HTR-8/SVneo (cell line): ENCODE measurements around the gene GTF3C4.
"Not testable (repeated sequence)": the region's sequence is repeated elsewhere in the genome, so short reads cannot be mapped to it uniquely, and the experiment has no call there.

Experiments used
- DNase-seq: peaks from one replicate; pipeline ENCODE4 v3.0.0; 2011; ENCODE audit warnings: low spot score, mixed read lengths; ENCODE audit not compliant: insufficient read length
- FAIRE-seq: peaks from 2 replicates; lab custom pipeline; 2011; peaks lifted over from hg19 to GRCh38; lab: Jason Lieb, UNC

GTF3C4 gene

GRCh38 chr9:132690696-132691095 is 20.4 kb downstream of the GTF3C4 start:
- no peak for DNase-seq
- no peak for FAIRE-seq

GRCh38 chr9:132694144-132694543 is 23.9 kb downstream of the GTF3C4 start:
- DNase-seq (no peak), FAIRE-seq (no peak)

- no peak for FAIRE-seq
- DNase-seq: no peak
Observed at GRCh38 chr9:132697230-132697629, 27.0 kb downstream of the GTF3C4 start.

- DNase-seq: no peak
Observed at GRCh38 chr9:132698989-132699388, 28.7 kb downstream of the GTF3C4 start.

GRCh38 chr9:132699956-132700355 is 29.7 kb downstream of the GTF3C4 start:
- DNase-seq (no peak), FAIRE-seq (no peak)

More at GRCh38 chr9:132698989-132699388, 28.7 kb downstream of the GTF3C4 start:
- FAIRE-seq: no peak

- no peak for FAIRE-seq
Observed at GRCh38 chr9:132702254-132702653, 32.0 kb downstream of the GTF3C4 start.

GRCh38 chr9:132703336-132703735 is 33.1 kb downstream of the GTF3C4 start:
- no peak for FAIRE-seq
- DNase-seq: no peak

More at GRCh38 chr9:132702254-132702653, 32.0 kb downstream of the GTF3C4 start:
- no peak for DNase-seq

GRCh38 chr9:132708239-132708638 is 38.0 kb downstream of the GTF3C4 start:
- no peak for FAIRE-seq
- DNase-seq: no peak

GRCh38 chr9:132708769-132709430 is 38.6 kb downstream of the GTF3C4 start:
- no peak for DNase-seq

GRCh38 chr9:132710333-132710732 is 40.1 kb downstream of the GTF3C4 start:
- FAIRE-seq (no peak), DNase-seq (no peak)

More at GRCh38 chr9:132708769-132709430, 38.6 kb downstream of the GTF3C4 start:
- FAIRE-seq: no peak

GRCh38 chr9:132711152-132711551 is 40.9 kb downstream of the GTF3C4 start:
- not testable (repeated sequence) for FAIRE-seq

GRCh38 chr9:132711846-132712245 is 41.6 kb downstream of the GTF3C4 start:
- DNase-seq (no peak), FAIRE-seq (no peak)

More at GRCh38 chr9:132711152-132711551, 40.9 kb downstream of the GTF3C4 start:
- DNase-seq: not testable (repeated sequence)

GRCh38 chr9:132712753-132713152 is 42.5 kb downstream of the GTF3C4 start:
- FAIRE-seq (no peak), DNase-seq (no peak)

- DNase-seq (no peak), FAIRE-seq (no peak)
Observed at GRCh38 chr9:132716007-132716406, 45.7 kb downstream of the GTF3C4 start.

- DNase-seq (no peak), FAIRE-seq (no peak)
Observed at GRCh38 chr9:132717326-132717945, 47.2 kb downstream of the GTF3C4 start.

GRCh38 chr9:132718381-132718928 is 48.2 kb downstream of the GTF3C4 start:
- DNase-seq, FAIRE-seq: not testable (repeated sequence)

GRCh38 chr9:132721661-132722060 is 51.4 kb downstream of the GTF3C4 start:
- DNase-seq: no peak
- no peak for FAIRE-seq

GRCh38 chr9:132722564-132723065 is 52.4 kb downstream of the GTF3C4 start:
- no peak for DNase-seq
- no peak for FAIRE-seq

GRCh38 chr9:132723809-132724208 is 53.5 kb downstream of the GTF3C4 start:
- no peak for DNase-seq
- FAIRE-seq: no peak

- DNase-seq (no peak), FAIRE-seq (no peak)
Observed at GRCh38 chr9:132725306-132725705, 55.0 kb downstream of the GTF3C4 start.

GRCh38 chr9:132726576-132727130 is 56.4 kb downstream of the GTF3C4 start:
- FAIRE-seq (no peak), DNase-seq (no peak)
